ENCODE data around the gene TSBP1. TPM values are rescaled to one million over a fixed set of nuclear protein-coding genes. Genes with fewer than 3 reads are reported as not detected.

TSBP1 gene
- total and polyA plus RNA-seq, 2 of the 8 experiments (the other 6 are each of a cell fraction or from before 2014, with no cell fraction given): not detected

Small RNA genes within 50 kb of the gene (small RNA-seq; reads per million reads assigned to genes)
- not detected for gene RNU6-603P (ENCODE audit: insufficient read depth)

Other genes with a start within 250 kb of the TSBP1 start
- 36.2 and 38.1 TPM in 2 replicates for gene ATF6B, start 243.7 kb downstream of the TSBP1 start, total RNA-seq (2021; fragmentation: NEBNext Ultra II Directional; extraction: Animal tissue kit (Norgen Biotek cat#: 25700))
- 42.2 and 66.3 TPM in 2 replicates for gene ATF6B, start 243.7 kb downstream of the TSBP1 start, polyA plus RNA-seq (2011; rRNA removed)
- 9.4 and 10.9 TPM in 2 replicates for gene FKBPL, start 241.6 kb downstream of the TSBP1 start, total RNA-seq (2021; fragmentation: NEBNext Ultra II Directional; extraction: Animal tissue kit (Norgen Biotek cat#: 25700))
- gene FKBPL, start 241.6 kb downstream of the TSBP1 start, polyA plus RNA-seq (2011; rRNA removed): 5.4 and 5.8 TPM in 2 replicates
- 2.8 TPM in 2 replicates for gene PRRT1, start 220.0 kb downstream of the TSBP1 start, total RNA-seq (2021; fragmentation: NEBNext Ultra II Directional; extraction: Animal tissue kit (Norgen Biotek cat#: 25700))
- 0.71 and 1.4 TPM in 2 replicates for gene PRRT1, start 220.0 kb downstream of the TSBP1 start, polyA plus RNA-seq (2011; rRNA removed)
- gene PPT2, start 217.8 kb downstream of the TSBP1 start, total RNA-seq (2021; fragmentation: NEBNext Ultra II Directional; extraction: Animal tissue kit (Norgen Biotek cat#: 25700)): 24.1 and 27.9 TPM in 2 replicates
- gene PPT2, start 217.8 kb downstream of the TSBP1 start, polyA plus RNA-seq (2011; rRNA removed): 39.0 and 39.5 TPM in 2 replicates
- gene EGFL8, start 207.3 kb downstream of the TSBP1 start, total RNA-seq (2021; fragmentation: NEBNext Ultra II Directional; extraction: Animal tissue kit (Norgen Biotek cat#: 25700)): 6.4 and 9.2 TPM in 2 replicates
- 5.0 and 8.6 TPM in 2 replicates for gene EGFL8, start 207.3 kb downstream of the TSBP1 start, polyA plus RNA-seq (2011; rRNA removed)
- gene AGPAT1, start 195.8 kb downstream of the TSBP1 start, total RNA-seq (2021; fragmentation: NEBNext Ultra II Directional; extraction: Animal tissue kit (Norgen Biotek cat#: 25700)): 96.0 and 101 TPM in 2 replicates
- gene AGPAT1, start 195.8 kb downstream of the TSBP1 start, polyA plus RNA-seq (2011; rRNA removed): 222 and 287 TPM in 2 replicates
- 90.0 and 90.3 TPM in 2 replicates for gene RNF5, start 193.5 kb downstream of the TSBP1 start, total RNA-seq (2021; fragmentation: NEBNext Ultra II Directional; extraction: Animal tissue kit (Norgen Biotek cat#: 25700))
- 145 and 158 TPM in 2 replicates for gene RNF5, start 193.5 kb downstream of the TSBP1 start, polyA plus RNA-seq (2011; rRNA removed)
- 9.6 and 10.9 TPM in 2 replicates for gene AGER, start 187.7 kb downstream of the TSBP1 start, total RNA-seq (2021; fragmentation: NEBNext Ultra II Directional; extraction: Animal tissue kit (Norgen Biotek cat#: 25700))
- 3.8 and 5.5 TPM in 2 replicates for gene AGER, start 187.7 kb downstream of the TSBP1 start, polyA plus RNA-seq (2011; rRNA removed)
- 130 and 133 TPM in 2 replicates for gene PBX2, start 181.7 kb downstream of the TSBP1 start, total RNA-seq (2021; fragmentation: NEBNext Ultra II Directional; extraction: Animal tissue kit (Norgen Biotek cat#: 25700))
- gene PBX2, start 181.7 kb downstream of the TSBP1 start, polyA plus RNA-seq (2011; rRNA removed): 102 and 109 TPM in 2 replicates
- 6.0 and 6.6 TPM in 2 replicates for gene GPSM3, start 179.3 kb downstream of the TSBP1 start, total RNA-seq (2021; fragmentation: NEBNext Ultra II Directional; extraction: Animal tissue kit (Norgen Biotek cat#: 25700))
- gene GPSM3, start 179.3 kb downstream of the TSBP1 start, polyA plus RNA-seq (2011; rRNA removed): 9.8 and 10.6 TPM in 2 replicates
- 2.8 and 3.3 TPM in 2 replicates for gene NOTCH4, start 147.8 kb downstream of the TSBP1 start, total RNA-seq (2021; fragmentation: NEBNext Ultra II Directional; extraction: Animal tissue kit (Norgen Biotek cat#: 25700))
- gene NOTCH4, start 147.8 kb downstream of the TSBP1 start, polyA plus RNA-seq (2011; rRNA removed): 1.9 TPM in 2 replicates
- gene BTNL2, start 35.3 kb upstream of the TSBP1 start, total RNA-seq (2021; fragmentation: NEBNext Ultra II Directional; extraction: Animal tissue kit (Norgen Biotek cat#: 25700)): not detected in 2 replicates
- gene BTNL2, start 35.3 kb upstream of the TSBP1 start, polyA plus RNA-seq (2011; rRNA removed): not detected in 2 replicates
- 4.1 and 5.0 TPM in 2 replicates for gene HLA-DRA, start 68.0 kb upstream of the TSBP1 start, total RNA-seq (2021; fragmentation: NEBNext Ultra II Directional; extraction: Animal tissue kit (Norgen Biotek cat#: 25700))
- gene HLA-DRA, start 68.0 kb upstream of the TSBP1 start, polyA plus RNA-seq (2011; rRNA removed): 4.2 and 6.2 TPM in 2 replicates
- 1.0 and 1.4 TPM in 2 replicates for gene HLA-DRB5, start 158.4 kb upstream of the TSBP1 start, total RNA-seq (2021; fragmentation: NEBNext Ultra II Directional; extraction: Animal tissue kit (Norgen Biotek cat#: 25700))
- 0.83 and 0.86 TPM in 2 replicates for gene HLA-DRB5, start 158.4 kb upstream of the TSBP1 start, polyA plus RNA-seq (2011; rRNA removed)
- gene HLA-DRB1, start 217.9 kb upstream of the TSBP1 start, total RNA-seq (2021; fragmentation: NEBNext Ultra II Directional; extraction: Animal tissue kit (Norgen Biotek cat#: 25700)): 5.1 and 6.7 TPM in 2 replicates
- gene HLA-DRB1, start 217.9 kb upstream of the TSBP1 start, polyA plus RNA-seq (2011; rRNA removed): 7.2 and 7.5 TPM in 2 replicates